CD4-positive, alpha-beta T cell treated with Interleukin-10 for 1 hour (primary cell): ENCODE measurements around the gene TMEM259.
A peak's percentile ranks its signal among the peaks of the same experiment; 100 is the strongest.
"Not testable (repeated sequence)": the region's sequence is repeated elsewhere in the genome, so short reads cannot be mapped to it uniquely, and the experiment has no call there.

Source experiments
- DNase-seq: peaks from one replicate; pipeline ENCODE4 v3.0.0-alpha.2; 2020

TMEM259 gene

GRCh38 chr19:1038978-1039645 lies 18.2 kb upstream of the TMEM259 start:
- no peak for DNase-seq

GRCh38 chr19:1037621-1038064 lies 16.7 kb upstream of the TMEM259 start:
- DNase-seq, result peak; percentile 30

- DNase-seq, result peak; percentile 39
Measured at GRCh38 chr19:1035998-1036621, 15.2 kb upstream of the TMEM259 start.

GRCh38 chr19:1032264-1032867 lies 11.4 kb upstream of the TMEM259 start:
- no peak for DNase-seq

GRCh38 chr19:1028062-1028926 lies 7.4 kb upstream of the TMEM259 start:
- DNase-seq, result peak; percentile 74

- DNase-seq, result no peak
Measured at GRCh38 chr19:1027650-1028061, 6.7 kb upstream of the TMEM259 start.

GRCh38 chr19:1026783-1027649 lies 6.1 kb upstream of the TMEM259 start:
- DNase-seq, result peak; percentile 43

GRCh38 chr19:1025960-1026782 lies 5.2 kb upstream of the TMEM259 start, which contains the start of gene CNN2:
Gene CNN2 (plus strand): TSS chr19:1026608. CDS start chr19:1026662, 54 bp downstream.
- peak; percentile 67 for DNase-seq

- not testable (repeated sequence) for DNase-seq
Measured at GRCh38 chr19:1025080-1025479, 4.2 kb upstream of the TMEM259 start.

GRCh38 chr19:1023883-1024188 lies 2.9 kb upstream of the TMEM259 start:
- DNase-seq, result not testable (repeated sequence)

- DNase-seq, result no peak
Measured at GRCh38 chr19:1019980-1020867, 699 bp downstream of the TMEM259 start.

GRCh38 chr19:1019616-1019961 lies 1.3 kb downstream of the TMEM259 start:
- DNase-seq, result no peak

- no peak for DNase-seq
Measured at GRCh38 chr19:1018932-1019615, 1.8 kb downstream of the TMEM259 start.

- DNase-seq, result no peak
Measured at GRCh38 chr19:1018393-1018792, 2.5 kb downstream of the TMEM259 start.

GRCh38 chr19:1017906-1018305 lies 3.0 kb downstream of the TMEM259 start:
- no peak for DNase-seq

- DNase-seq, result no peak
Measured at GRCh38 chr19:1017115-1017905, 3.6 kb downstream of the TMEM259 start.

GRCh38 chr19:1016647-1017114 lies 4.2 kb downstream of the TMEM259 start:
- no peak for DNase-seq

- DNase-seq, result no peak
Measured at GRCh38 chr19:1015782-1016646, 4.9 kb downstream of the TMEM259 start.
